Vagina (tissue), 2 donors: Measurements from ENCODE around the gene CDK16. TPM values are rescaled to one million over a fixed set of nuclear protein-coding genes. Genes with fewer than 3 reads are reported as not detected.

ENCODE experiments used
- DNase-seq, 2 donors: peaks; one replicate each; pipeline ENCODE4 v3.0.0-alpha.2; 2017; ENCODE audit errors: extremely low spot score in 2 of 2
- H3K27ac ChIP-seq: fragments of 200-600 bp; sonication (generic); one replicate; pipeline ENCODE4 v1.5.1; 2019
- H3K27me3 ChIP-seq: fragments of 200-600 bp; sonication (generic); one replicate; pipeline ENCODE4 v1.5.1; 2019
- H3K36me3 ChIP-seq, 2 donors: fragments of 200-600 bp; sonication (generic); one replicate each; pipeline ENCODE4 v1.5.1; 2017 to 2019
- H3K4me1 ChIP-seq: fragments of 200-600 bp; sonication (generic); one replicate; pipeline ENCODE4 v1.5.1; 2019
- H3K4me3 ChIP-seq, 2 donors: fragments of 200-600 bp; sonication (generic); 1 replicate in 1 of 2; 2 replicates in 1 of 2; pipeline ENCODE4 v1.5.1; 2016 to 2019
- H3K9me3 ChIP-seq: fragments of 200-600 bp; sonication (generic); one replicate; pipeline ENCODE4 v1.5.1; 2019
- CTCF ChIP-seq, 3 experiments: fragments of 450-650 bp in 2 of 3; fragments of 200-600 bp in 1 of 3; sonication (generic) in 1 of 3; IDR thresholded peaks; one replicate each; pipeline ENCODE4 v1.5.1; 2017 to 2019; ENCODE audit warnings: antibody characterized with exemption in 3 of 3, mild to moderate bottlenecking in 2 of 3, moderate library complexity in 2 of 3
- POLR2A ChIP-seq, 2 donors: fragments of 450-650 bp; IDR thresholded peaks; one replicate each; pipeline ENCODE4 v1.6.1; 2017; ENCODE audit warnings: antibody characterized with exemption in 2 of 2, mild to moderate bottlenecking in 2 of 2, moderate library complexity in 2 of 2
- POLR2AphosphoS5 ChIP-seq, 2 donors: sonication (generic); formaldehyde crosslinking; IDR thresholded peaks; one replicate each; pipeline ENCODE4 v1.9.0; 2017; ENCODE audit warnings: antibody characterized with exemption in 2 of 2, mild to moderate bottlenecking in 2 of 2, low read depth in 1 of 2; ENCODE audit not compliant: insufficient read depth in 1 of 2
- intact Hi-C: fragments of 100-400 bp; cut with DNase I; formaldehyde crosslinking; loops from one replicate; pipeline ENCODE4 v1.15.1; 2023
- total RNA-seq: library from RNA; depleted of rRNA; stranded (reverse); fragments of >200 nt; gene quantifications from one replicate; pipeline ENCODE4 v1.2.3, GENCODE V29; 2016

The CDK16 gene
- total RNA-seq, 1 donor from 2014 or later: 73.9 TPM

- Histone ChIP-seq H3K36me3 (peaks cover 11 to 96% of the 10 kb centered on the region in 2 donors), H3K27me3 (no peaks in the 10 kb centered on the region), H3K4me3 (no peak overlapping the region), H3K27ac (no peak overlapping the region), H3K9me3 (no peaks in the 10 kb centered on the region), H3K4me1 (no peaks in the 10 kb centered on the region)
- no peak for DNase-seq
- no peak for TF ChIP-seq CTCF (IDR thresholded peaks at IDR 0.05)
- no peak for TF ChIP-seq POLR2AphosphoS5 (IDR thresholded peaks at IDR 0.05; ENCODE audit: insufficient read depth in 1 of 2, low read depth in 1 of 2)
- no peak for TF ChIP-seq POLR2A (IDR thresholded peaks at IDR 0.05)
- intact Hi-C loops: no loop called here
Observed at GRCh38 chrX:47204970-47205369, 13.5 kb upstream of the CDK16 start.

DNA sequence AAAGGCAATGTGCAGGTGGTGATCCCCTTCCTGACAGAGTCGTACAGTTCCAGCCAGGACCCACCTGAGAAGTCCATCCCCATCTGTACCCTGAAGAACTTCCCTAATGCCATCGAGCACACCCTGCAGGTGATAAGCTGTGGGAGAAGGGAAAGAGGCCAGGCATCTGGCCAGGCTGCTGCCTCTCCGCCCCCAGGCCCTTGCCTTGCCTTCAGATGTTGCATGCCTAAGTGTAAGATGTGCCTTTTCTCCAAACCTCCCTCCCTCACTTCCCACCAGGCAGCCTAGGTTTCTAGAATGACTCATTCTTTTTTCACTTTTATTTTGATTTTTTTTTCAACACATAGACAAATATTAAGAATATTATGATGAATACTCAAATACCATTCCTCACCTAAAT, 12.2 kb upstream of the CDK16 start:
- Histone ChIP-seq H3K36me3 (peaks cover 7 to 96% of the 10 kb centered on the region in 2 donors), H3K27me3 (no peaks in the 10 kb centered on the region), H3K4me1 (no peaks in the 10 kb centered on the region), H3K27ac (no peak overlapping the region), H3K4me3 (no peak overlapping the region), H3K9me3 (no peaks in the 10 kb centered on the region)
- no peak for DNase-seq
- TF ChIP-seq CTCF (IDR thresholded peaks at IDR 0.05): no peak
- no peak for TF ChIP-seq POLR2A (IDR thresholded peaks at IDR 0.05)
- no peak for TF ChIP-seq POLR2AphosphoS5 (IDR thresholded peaks at IDR 0.05; ENCODE audit: insufficient read depth in 1 of 2, low read depth in 1 of 2)
- intact Hi-C loops: no loop called here

GRCh38 chrX:47208108-47208507, 10.4 kb upstream of the CDK16 start:
- intact Hi-C loops: no loop called here

DNA sequence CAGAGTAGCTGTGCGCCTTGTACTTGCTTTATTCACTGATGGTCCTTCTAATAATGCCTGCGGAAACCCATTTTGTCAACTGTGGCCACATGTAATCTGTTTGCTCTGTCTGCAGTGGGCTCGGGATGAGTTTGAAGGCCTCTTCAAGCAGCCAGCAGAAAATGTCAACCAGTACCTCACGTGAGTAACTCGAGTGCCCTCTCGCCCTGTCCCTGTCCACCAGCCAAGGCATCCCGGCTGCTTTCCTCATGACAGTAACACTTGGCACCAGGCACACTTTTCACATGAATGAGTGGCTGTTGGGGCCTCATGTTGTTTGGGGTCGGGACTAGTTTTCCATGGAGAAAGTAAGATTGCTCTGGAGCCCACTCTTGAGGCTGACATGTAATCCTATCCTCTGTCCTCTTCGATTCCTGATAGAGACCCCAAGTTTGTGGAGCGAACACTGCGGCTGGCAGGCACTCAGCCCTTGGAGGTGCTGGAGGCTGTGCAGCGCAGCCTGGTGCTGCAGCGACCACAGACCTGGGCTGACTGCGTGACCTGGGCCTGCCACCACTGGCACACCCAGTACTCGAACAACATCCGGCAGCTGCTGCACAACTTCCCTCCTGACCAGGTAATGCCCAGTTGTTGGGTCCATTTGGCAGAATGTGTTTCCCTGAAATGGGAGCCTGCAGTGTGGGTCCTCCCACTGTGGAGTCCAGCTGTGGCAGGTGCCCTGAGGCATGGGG, 8.8 kb upstream of the CDK16 start:
- no peaks in the 10 kb centered on the region for H3K27me3 ChIP-seq
- H3K36me3 ChIP-seq: peaks cover 7 to 96% of the 10 kb centered on the region in 2 donors
- H3K27ac ChIP-seq: no peak overlapping the region
- no peak overlapping the region for H3K4me3 ChIP-seq
- no peak for DNase-seq
- no peak for TF ChIP-seq POLR2A (IDR thresholded peaks at IDR 0.05)
- no peak for TF ChIP-seq POLR2AphosphoS5 (IDR thresholded peaks at IDR 0.05; ENCODE audit: insufficient read depth in 1 of 2, low read depth in 1 of 2)
- no peak for TF ChIP-seq CTCF (IDR thresholded peaks at IDR 0.05)
- H3K9me3 ChIP-seq: no peaks in the 10 kb centered on the region
- intact Hi-C loops: no loop called here
- H3K4me1 ChIP-seq: no peaks in the 10 kb centered on the region

More at GRCh38 chrX:47208108-47208507, 10.4 kb upstream of the CDK16 start:
- H3K27ac ChIP-seq: no peak overlapping the region
- H3K27me3 ChIP-seq: no peaks in the 10 kb centered on the region
- H3K4me3 ChIP-seq: no peak overlapping the region
- H3K36me3 ChIP-seq: peaks cover 7 to 96% of the 10 kb centered on the region in 2 donors
- H3K4me1 ChIP-seq: no peaks in the 10 kb centered on the region
- DNase-seq: no peak
- no peaks in the 10 kb centered on the region for H3K9me3 ChIP-seq
- no peak for TF ChIP-seq CTCF (IDR thresholded peaks at IDR 0.05)
- no peak for TF ChIP-seq POLR2AphosphoS5 (IDR thresholded peaks at IDR 0.05; ENCODE audit: insufficient read depth in 1 of 2, low read depth in 1 of 2)
- no peak for TF ChIP-seq POLR2A (IDR thresholded peaks at IDR 0.05)

DNA sequence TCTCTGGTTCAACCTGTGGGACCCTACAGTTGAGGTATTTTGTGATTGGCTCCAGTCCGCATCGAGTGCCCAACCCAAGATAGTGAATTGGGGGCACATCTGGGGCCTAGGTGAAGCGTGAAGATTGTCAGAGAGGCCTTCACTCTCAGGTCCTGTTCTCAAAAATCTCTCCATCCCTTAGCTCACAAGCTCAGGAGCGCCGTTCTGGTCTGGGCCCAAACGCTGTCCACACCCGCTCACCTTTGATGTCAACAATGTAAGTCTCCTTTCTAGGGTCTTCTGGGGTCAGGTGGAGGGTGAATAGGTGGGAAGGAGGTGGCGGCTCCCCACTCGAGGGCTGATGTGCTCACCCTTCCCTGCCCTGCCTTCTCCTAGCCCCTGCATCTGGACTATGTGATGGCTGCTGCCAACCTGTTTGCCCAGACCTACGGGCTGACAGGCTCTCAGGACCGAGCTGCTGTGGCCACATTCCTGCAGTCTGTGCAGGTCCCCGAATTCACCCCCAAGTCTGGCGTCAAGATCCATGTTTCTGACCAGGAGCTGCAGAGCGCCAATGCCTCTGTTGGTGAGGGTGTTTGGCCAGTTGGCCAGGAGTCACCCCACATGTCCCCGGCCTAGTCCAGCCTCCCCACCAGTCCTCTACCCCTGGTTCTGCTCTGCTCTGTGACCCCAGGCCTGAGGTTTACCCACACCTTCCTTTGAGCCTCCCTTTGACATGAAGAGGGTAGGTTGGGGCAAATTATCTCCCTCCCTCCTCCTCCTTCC, 7.6 kb upstream of the CDK16 start:
- H3K27ac ChIP-seq: no peak overlapping the region
- no peak overlapping the region for H3K4me3 ChIP-seq
- H3K4me1 ChIP-seq: no peaks in the 10 kb centered on the region
- TF ChIP-seq CTCF (IDR thresholded peaks at IDR 0.05) (no peak), POLR2AphosphoS5 (IDR thresholded peaks at IDR 0.05; ENCODE audit: insufficient read depth in 1 of 2, low read depth in 1 of 2) (no peak), POLR2A (IDR thresholded peaks at IDR 0.05) (no peak)
- intact Hi-C loops: no loop called here
- H3K27me3 ChIP-seq: no peaks in the 10 kb centered on the region
- no peaks in the 10 kb centered on the region for H3K9me3 ChIP-seq
- DNase-seq: no peak
- peaks cover 7 to 96% of the 10 kb centered on the region in 2 donors for H3K36me3 ChIP-seq
